Heart left ventricle (tissue), 13 donors: Measurements from ENCODE around the gene SUGCT.

Source experiments
- CTCF ChIP-seq, 12 donors: fragments of 200-600 bp; sonication (generic) in 4 of 12; IDR thresholded peaks; one replicate each; pipeline versions ENCODE4 v1.5.0 to v1.8.0; 2018 to 2022; ENCODE audit warnings: antibody characterized with exemption in 12 of 12, mild to moderate bottlenecking in 5 of 12
- POLR2A ChIP-seq, 2 donors: fragments of 450-650 bp; IDR thresholded peaks; one replicate each; pipeline ENCODE4 v1.6.1; 2017; ENCODE audit warnings: antibody characterized with exemption in 2 of 2, mild to moderate bottlenecking in 2 of 2, moderate library complexity in 2 of 2
- donor health status: ischemic (EF 13 %, LVEDD 7.1; RV severe dilation, severe dysfunction).
- donor health status: DM: no; HTN: yes; CAD: no.
- donor health status: DM: no; HTN: no; CAD: no.
- donor health status: ischemic (EF 25% LVEDD 6.9; RV normal size, moderate dysfunction).
- donor health status: ischemic (EF 25% LVEDD 5.7; RV mildly dilated, moderate dysfunction).
- donor health status: ischemic (EF 35%, LVEDD 5.7; RV mildly dilated, moderate dysfunction).
- donor health status: nonischemic (EF 11% LVEDD 7.7; RV severe dilation, severe dysfunction).
- donor health status: DM: yes; HTN: yes; CAD: no.
- donor health status: PGD.
- donor health status: ischemic (EF 29% LVEDD 5.4; RV normal size, mild dysfunction).
- donor health status: nonischemic (EF 23%, LVEDD 6.1; RV moderate dilation, normal function).

- TF ChIP-seq POLR2A (IDR thresholded peaks at IDR 0.05) (no peak), CTCF (IDR thresholded peaks at IDR 0.05) (no peak)
These were observed 193.1 kb downstream of the SUGCT start for GRCh38 chr7:40327873-40328272.
